Endothelial cell (in vitro differentiated cells): ENCODE results near the gene NDUFS7. TPM values are rescaled to one million over a fixed set of nuclear protein-coding genes. Genes with fewer than 3 reads are reported as not detected.

Source experiments
- DNase-seq: peaks from one replicate; pipeline ENCODE4 v3.0.0; 2021; ENCODE audit warnings: low spot score
- H3K27ac Mint-ChIP-seq: one replicate; pipeline ENCODE4 v1.8.0; 2021; ENCODE audit warnings: mixed read lengths, inconsistent platforms; ENCODE audit not compliant: unreplicated experiment
- H3K27me3 Mint-ChIP-seq: one replicate; pipeline ENCODE4 v1.8.0; 2021; ENCODE audit warnings: mild to moderate bottlenecking, moderate library complexity, mixed read lengths, inconsistent platforms; ENCODE audit not compliant: unreplicated experiment
- H3K36me3 Mint-ChIP-seq: one replicate; pipeline ENCODE4 v1.8.0; 2021; ENCODE audit warnings: mild to moderate bottlenecking, low read depth, mixed read lengths, inconsistent platforms; ENCODE audit not compliant: unreplicated experiment
- H3K4me1 Mint-ChIP-seq: one replicate; pipeline ENCODE4 v1.8.0; 2021; ENCODE audit warnings: mild to moderate bottlenecking, mixed read lengths, inconsistent platforms; ENCODE audit not compliant: unreplicated experiment
- H3K4me3 Mint-ChIP-seq: one replicate; pipeline ENCODE4 v1.8.0; 2021; ENCODE audit warnings: mild to moderate bottlenecking, mixed read lengths, inconsistent platforms; ENCODE audit not compliant: unreplicated experiment
- H3K9me3 Mint-ChIP-seq: one replicate; pipeline ENCODE4 v1.8.0; 2021; ENCODE audit warnings: mixed read lengths, inconsistent platforms; ENCODE audit not compliant: unreplicated experiment
- total RNA-seq: library from RNA; stranded (reverse); fragmentation: NEBNext Ultra II Directional; extraction: Animal tissue kit (Norgen Biotek cat#: 25700); gene quantifications from one replicate; pipeline ENCODE4 v1.2.1, GENCODE V29; 2021; ENCODE audit not compliant: unreplicated experiment
- TF ChIP-seq, protein P1 (sequence below): fragments of 200-600 bp; sonication (generic); IDR thresholded peaks from one replicate; pipeline ENCODE4 v1.5.0; 2021; ENCODE audit warnings: antibody characterized with exemption; ENCODE audit not compliant: unreplicated experiment

NDUFS7 gene
- total RNA-seq, 1 donor from 2014 or later, result 84.0 TPM

DNA sequence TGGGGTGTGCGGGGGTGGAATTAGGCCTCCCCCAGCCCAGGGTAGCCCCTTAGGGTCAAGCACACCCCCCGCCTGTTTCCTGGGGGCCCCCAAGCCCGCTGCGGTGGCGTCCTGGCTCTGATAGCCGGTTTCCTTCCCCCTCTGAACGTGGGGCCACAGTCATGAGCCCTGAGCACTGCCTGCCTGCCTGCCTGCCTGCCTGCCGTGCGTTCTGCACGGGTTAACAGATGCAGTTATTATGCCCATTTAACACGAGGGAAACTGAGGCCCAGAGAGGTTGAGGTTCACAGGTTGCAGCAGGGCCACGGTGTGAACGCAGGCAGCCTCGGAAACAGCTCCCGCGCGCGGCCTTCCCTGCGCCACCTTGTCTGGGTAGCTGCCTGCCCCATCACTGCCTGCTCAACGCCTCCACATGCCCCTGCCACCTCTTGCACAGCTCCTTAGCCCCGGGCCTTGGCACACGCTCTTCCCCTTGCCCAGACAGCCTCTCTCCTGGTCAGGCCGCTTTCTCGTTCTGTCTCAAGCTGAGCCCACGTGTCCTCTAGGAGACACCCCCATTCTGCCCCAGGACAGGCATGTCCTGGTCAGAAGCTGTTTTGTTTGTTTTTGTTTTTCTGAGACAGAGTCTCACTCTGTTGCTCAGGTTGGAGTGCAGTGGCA lies 18.8 kb downstream of the NDUFS7 start:
- DNase-seq, result no peak
- TF ChIP-seq, protein P1, sequence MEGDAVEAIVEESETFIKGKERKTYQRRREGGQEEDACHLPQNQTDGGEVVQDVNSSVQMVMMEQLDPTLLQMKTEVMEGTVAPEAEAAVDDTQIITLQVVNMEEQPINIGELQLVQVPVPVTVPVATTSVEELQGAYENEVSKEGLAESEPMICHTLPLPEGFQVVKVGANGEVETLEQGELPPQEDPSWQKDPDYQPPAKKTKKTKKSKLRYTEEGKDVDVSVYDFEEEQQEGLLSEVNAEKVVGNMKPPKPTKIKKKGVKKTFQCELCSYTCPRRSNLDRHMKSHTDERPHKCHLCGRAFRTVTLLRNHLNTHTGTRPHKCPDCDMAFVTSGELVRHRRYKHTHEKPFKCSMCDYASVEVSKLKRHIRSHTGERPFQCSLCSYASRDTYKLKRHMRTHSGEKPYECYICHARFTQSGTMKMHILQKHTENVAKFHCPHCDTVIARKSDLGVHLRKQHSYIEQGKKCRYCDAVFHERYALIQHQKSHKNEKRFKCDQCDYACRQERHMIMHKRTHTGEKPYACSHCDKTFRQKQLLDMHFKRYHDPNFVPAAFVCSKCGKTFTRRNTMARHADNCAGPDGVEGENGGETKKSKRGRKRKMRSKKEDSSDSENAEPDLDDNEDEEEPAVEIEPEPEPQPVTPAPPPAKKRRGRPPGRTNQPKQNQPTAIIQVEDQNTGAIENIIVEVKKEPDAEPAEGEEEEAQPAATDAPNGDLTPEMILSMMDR, result no peak
- H3K27me3 Mint-ChIP-seq, result peaks cover 20% of the 10 kb centered on the region
- H3K9me3 Mint-ChIP-seq, result no peaks in the 10 kb centered on the region
- H3K27ac Mint-ChIP-seq, result peak overlapping the region; percentile 34
- peaks cover 7% of the 10 kb centered on the region for H3K36me3 Mint-ChIP-seq
- H3K4me3 Mint-ChIP-seq, result peak overlapping the region; percentile 49
- H3K4me1 Mint-ChIP-seq, result peaks cover 9% of the 10 kb centered on the region

DNA sequence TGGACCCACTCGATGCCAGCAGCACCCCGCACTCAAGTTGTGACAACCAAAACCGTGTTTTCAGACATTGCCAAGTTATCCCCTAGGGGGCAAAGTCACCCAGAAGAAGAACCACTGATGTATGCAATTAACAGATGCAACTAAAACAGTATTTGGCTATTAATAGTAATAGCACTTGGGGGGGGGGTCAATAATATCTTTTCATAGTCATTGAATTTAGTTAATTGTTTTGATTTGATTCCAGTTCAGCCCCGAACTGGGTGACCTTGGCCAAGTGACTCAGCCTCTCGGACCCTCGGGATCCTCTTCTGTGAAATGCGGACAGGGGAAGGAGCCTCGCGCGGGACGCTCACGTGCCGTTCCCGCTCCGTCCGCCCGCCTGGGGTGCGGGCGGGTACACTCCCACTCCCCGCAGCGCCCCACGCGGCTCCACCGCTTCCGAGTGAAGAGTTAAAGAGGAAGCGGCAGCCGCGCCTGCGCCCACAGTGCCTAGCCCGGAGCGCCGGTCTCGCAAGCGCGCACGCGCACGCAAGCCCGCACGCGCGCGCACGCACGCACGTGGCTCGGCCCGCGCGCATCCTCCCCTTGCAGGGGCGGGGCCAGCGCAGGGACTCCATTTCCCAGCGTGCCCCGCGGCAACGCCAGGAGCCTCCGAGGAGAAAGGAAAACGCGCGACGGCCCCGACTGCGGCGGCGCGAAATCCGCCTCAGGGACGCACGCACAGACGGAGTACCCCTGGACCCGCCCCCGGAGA lies 23.2 kb downstream of the NDUFS7 start:
- DNase-seq, result peak; percentile 100
- peak overlapping the region; percentile 75 for H3K27ac Mint-ChIP-seq
- TF ChIP-seq, protein P1, result peak; percentile 27

DNA sequence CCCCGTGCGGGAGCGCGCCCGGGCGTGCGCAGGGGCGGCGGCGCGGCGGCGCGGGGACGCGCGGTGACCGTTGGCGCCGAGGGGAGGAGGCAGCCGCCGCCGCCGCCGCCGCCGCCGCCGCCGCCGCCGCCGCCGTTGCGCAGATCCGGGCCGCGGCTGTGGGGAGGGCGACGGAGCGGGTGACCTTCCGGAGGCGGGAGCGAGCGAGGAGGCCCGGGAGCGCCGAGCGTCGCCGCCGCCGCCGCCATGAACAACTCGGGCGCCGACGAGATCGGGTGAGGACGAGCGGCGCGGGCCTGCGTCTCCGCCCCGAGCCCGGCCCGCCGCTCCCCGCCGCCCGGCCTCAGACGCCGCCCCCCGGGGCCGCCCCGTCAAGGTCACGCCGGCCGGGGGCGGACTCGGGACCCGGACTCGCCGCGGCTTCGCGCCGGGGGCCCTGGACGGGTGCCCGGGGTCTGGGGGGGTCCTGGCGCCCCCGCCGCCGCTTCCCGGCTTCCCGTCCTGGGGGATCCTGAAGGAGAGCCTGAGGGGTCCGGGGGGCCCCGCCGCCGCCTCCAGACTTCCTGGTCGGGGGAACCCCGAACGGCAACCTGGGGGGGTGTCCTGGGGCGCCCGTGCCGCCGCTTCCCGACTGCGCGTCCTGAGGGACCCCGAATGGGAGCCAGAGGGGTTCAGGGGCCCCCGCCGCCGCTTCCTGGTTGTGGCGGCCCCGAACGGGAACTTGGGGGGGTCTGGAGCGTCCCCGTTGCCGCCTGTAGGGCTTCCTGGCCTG lies 24.0 kb downstream of the NDUFS7 start, which contains the start of gene DAZAP1:
DAZAP1 (plus strand) TSS at position 59 of the 772 bp plus-strand sequence; CDS start at position 247, 188 bp downstream.
- Mint-ChIP-seq H3K4me3 (peak within 1 kb of the TSS; percentile 88), H3K27ac (peak within 1 kb of the TSS; percentile 75), H3K36me3 (peaks cover 13% of the 10 kb centered on the region), H3K27me3 (peaks cover 25% of the 10 kb centered on the region), H3K4me1 (peaks cover 27% of the 10 kb centered on the region), H3K9me3 (no peaks in the 10 kb centered on the region)
- TF ChIP-seq, protein P1, result no peak
- no peak for DNase-seq

More for the DNA sequence above, 23.2 kb downstream of the NDUFS7 start:
- H3K9me3 Mint-ChIP-seq, result no peaks in the 10 kb centered on the region
- peak overlapping the region; percentile 88 for H3K4me3 Mint-ChIP-seq
- H3K27me3 Mint-ChIP-seq, result peaks cover 29% of the 10 kb centered on the region
- H3K36me3 Mint-ChIP-seq, result peaks cover 13% of the 10 kb centered on the region
- H3K4me1 Mint-ChIP-seq, result peaks cover 30% of the 10 kb centered on the region

DNA sequence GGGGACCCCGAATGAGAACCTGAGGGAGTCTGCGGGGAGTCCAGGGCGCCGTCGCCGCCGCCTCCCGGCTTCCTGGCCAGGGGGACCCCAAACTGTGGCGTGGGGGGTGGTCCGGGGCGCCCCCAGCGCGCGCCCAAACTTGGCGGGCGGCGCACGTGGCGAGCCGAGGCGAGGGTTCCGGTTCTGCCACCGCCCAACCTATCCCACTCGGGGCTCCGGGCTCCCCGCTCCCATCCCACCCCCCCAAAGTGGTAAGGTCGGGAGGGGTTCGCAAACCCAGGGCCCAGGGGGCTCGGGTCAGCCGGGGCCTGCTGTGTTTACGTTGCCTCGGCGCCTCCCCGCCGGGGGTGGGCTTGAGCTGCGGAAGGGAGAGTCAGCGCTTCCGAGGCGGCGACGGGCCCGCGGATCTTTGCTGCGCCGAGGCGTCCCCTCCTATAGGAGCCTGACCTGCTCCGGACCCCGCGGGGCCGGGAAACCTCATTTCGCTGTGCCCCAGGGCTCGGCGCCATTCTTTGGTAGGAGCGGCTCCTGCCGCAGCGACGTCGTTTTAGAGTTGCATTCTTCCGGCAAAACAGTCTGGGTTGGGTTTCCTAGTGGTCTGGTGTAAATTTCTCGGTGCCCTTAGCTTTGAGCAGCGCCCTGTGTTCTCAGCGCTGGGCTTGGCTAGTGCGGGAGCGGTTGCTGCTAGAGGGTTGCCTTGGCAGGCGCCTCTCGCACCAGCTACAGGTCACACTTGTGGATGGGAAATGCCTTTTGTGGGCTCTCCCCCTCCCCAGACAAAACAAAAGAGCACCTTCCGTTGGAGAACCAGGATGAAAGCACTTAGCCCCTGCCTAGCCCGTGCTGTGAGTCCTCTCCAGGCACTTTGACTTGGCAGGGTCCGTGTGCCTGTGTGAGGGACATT lies 24.8 kb downstream of the NDUFS7 start:
- peak; percentile 58 for DNase-seq
- peak overlapping the region; percentile 95 for H3K27ac Mint-ChIP-seq
- peak overlapping the region; percentile 98 for H3K4me3 Mint-ChIP-seq
- H3K9me3 Mint-ChIP-seq, result no peaks in the 10 kb centered on the region
- TF ChIP-seq, protein P1, result no peak
- peaks cover 13% of the 10 kb centered on the region for H3K36me3 Mint-ChIP-seq
- peaks cover 25% of the 10 kb centered on the region for H3K4me1 Mint-ChIP-seq
- H3K27me3 Mint-ChIP-seq, result peaks cover 24% of the 10 kb centered on the region
